Activated gamma-delta T cell (primary cell): ENCODE results near the gene TP63.

Experiments used
- DNase-seq: peaks from one replicate; lab custom pipeline; 2025; lab: John Stamatoyannopoulos, UW

TP63 gene

GRCh38 chr3:189868061-189868460 is 236.9 kb downstream of the TP63 start:
- DNase-seq: no peak

GRCh38 chr3:189869165-189869564 is 238.0 kb downstream of the TP63 start:
- no peak for DNase-seq

- no peak for DNase-seq
These were observed 240.2 kb downstream of the TP63 start for GRCh38 chr3:189871418-189871817.

GRCh38 chr3:189883113-189883753 is 252.0 kb downstream of the TP63 start:
- DNase-seq: no peak

- no peak for DNase-seq
These were observed 259.3 kb downstream of the TP63 start for GRCh38 chr3:189890496-189890895.

GRCh38 chr3:189896533-189896932 is 265.3 kb downstream of the TP63 start:
- no peak for DNase-seq

GRCh38 chr3:189897406-189897805 is 266.2 kb downstream of the TP63 start:
- DNase-seq: no peak

GRCh38 chr3:189898559-189899153 is 267.5 kb downstream of the TP63 start:
- DNase-seq: no peak

- no peak for DNase-seq
These were observed 268.0 kb downstream of the TP63 start for GRCh38 chr3:189899186-189899585.

- DNase-seq: no peak
These were observed 269.4 kb downstream of the TP63 start for GRCh38 chr3:189900578-189900977.

- no peak for DNase-seq
These were observed 270.3 kb downstream of the TP63 start for GRCh38 chr3:189901481-189901880.

- DNase-seq: no peak
These were observed 271.3 kb downstream of the TP63 start for GRCh38 chr3:189902230-189903186.

- no peak for DNase-seq
These were observed 272.5 kb downstream of the TP63 start for GRCh38 chr3:189903562-189904250.

- no peak for DNase-seq
These were observed 276.6 kb downstream of the TP63 start for GRCh38 chr3:189907803-189908202.

GRCh38 chr3:189908646-189909045 is 277.5 kb downstream of the TP63 start:
- no peak for DNase-seq

GRCh38 chr3:189909139-189909538 is 277.9 kb downstream of the TP63 start:
- no peak for DNase-seq

- DNase-seq: no peak
These were observed 278.4 kb downstream of the TP63 start for GRCh38 chr3:189909573-189909972.

- no peak for DNase-seq
These were observed 279.8 kb downstream of the TP63 start for GRCh38 chr3:189911001-189911400.

- no peak for DNase-seq
These were observed 283.6 kb downstream of the TP63 start for GRCh38 chr3:189914799-189915198.

- no peak for DNase-seq
These were observed 290.6 kb downstream of the TP63 start for GRCh38 chr3:189921770-189922169.

- DNase-seq: no peak
These were observed 297.0 kb downstream of the TP63 start for GRCh38 chr3:189927975-189928895.
